K562 (cell line): ENCODE measurements around the gene TMCC2. TPM values are rescaled to one million over a fixed set of nuclear protein-coding genes. Genes with fewer than 3 reads are reported as not detected.

ENCODE experiments used
- BRD9 ChIP-seq: fragments of 450-650 bp; IDR thresholded peaks from 2 replicates; pipeline ENCODE4 v1.6.1; 2018; ENCODE audit warnings: low read depth; ENCODE audit not compliant: partially characterized antibody
- CBX1 ChIP-seq: sonication (generic); IDR thresholded peaks from 2 replicates; pipeline ENCODE4 v1.6.1; 2016; ENCODE audit warnings: antibody characterized with exemption, low read depth, mild to moderate bottlenecking
- CHAMP1 ChIP-seq: fragments of 450-650 bp; IDR thresholded peaks from 2 replicates; pipeline ENCODE4 v1.6.1; 2016; ENCODE audit warnings: mild to moderate bottlenecking
- CHD2 ChIP-seq: IDR thresholded peaks from 2 replicates; pipeline ENCODE4 v1.6.1; 2011; ENCODE audit warnings: low read depth, low read length
- ESRRB ChIP-seq: fragments of 250-450 bp; sonication (Bioruptor Pico); IDR thresholded peaks from 2 replicates; pipeline ENCODE4 v1.5.0; 2020; ENCODE audit warnings: mild to moderate bottlenecking, moderate library complexity, borderline replicate concordance
- ETS2 ChIP-seq: IDR thresholded peaks from 2 replicates; pipeline ENCODE4 v1.6.1; 2016; ENCODE audit warnings: borderline replicate concordance, missing genetic modification characterization, mild to moderate bottlenecking, moderate library complexity, missing compliant biosample characterization; ENCODE audit not compliant: poor library complexity, severe bottlenecking
- KAT7 ChIP-seq: sonication (generic); formaldehyde crosslinking; IDR thresholded peaks from 2 replicates; pipeline ENCODE4 v1.8.0; 2022; ENCODE audit warnings: missing genetic modification reagents, mild to moderate bottlenecking, borderline replicate concordance
- LARP7 ChIP-seq: fragments of 450-650 bp; IDR thresholded peaks from 2 replicates; pipeline ENCODE4 v1.6.1; 2016
- NUFIP1 ChIP-seq: fragments of 450-650 bp; IDR thresholded peaks from 2 replicates; pipeline ENCODE4 v1.6.1; 2018; ENCODE audit not compliant: partially characterized antibody
- PHB ChIP-seq: fragments of 250-450 bp; sonication (Bioruptor Pico); IDR thresholded peaks from 2 replicates; pipeline ENCODE4 v1.5.0; 2021
- PHF20 ChIP-seq: fragments of 450-650 bp; IDR thresholded peaks from 2 replicates; pipeline ENCODE4 v1.6.1; 2018; ENCODE audit not compliant: partially characterized antibody
- PRDM10 ChIP-seq: fragments of 450-650 bp; IDR thresholded peaks from 2 replicates; pipeline ENCODE4 v1.6.1; 2018; ENCODE audit not compliant: partially characterized antibody
- SPI1 ChIP-seq: IDR thresholded peaks from 2 replicates; pipeline ENCODE4 v1.6.1; 2011; ENCODE audit warnings: low read depth, low read length, control low read depth, borderline replicate concordance
- STAG1 ChIP-seq: sonication (generic); formaldehyde crosslinking; IDR thresholded peaks from 2 replicates; pipeline ENCODE4 v1.5.0; 2020; ENCODE audit warnings: missing genetic modification reagents, borderline replicate concordance
- TBP ChIP-seq: optimal IDR thresholded peaks from 2 replicates; pipeline ENCODE3; 2011; ENCODE audit warnings: low read depth, low read length, improper control_type of control experiment
- THRAP3 ChIP-seq: fragments of 450-650 bp; IDR thresholded peaks from 2 replicates; pipeline ENCODE4 v1.6.1; 2016; ENCODE audit warnings: mild to moderate bottlenecking, inconsistent platforms, borderline replicate concordance
- TRIM28 ChIP-seq: fragments of 450-650 bp; IDR thresholded peaks from 2 replicates; pipeline ENCODE4 v1.6.1; 2017
- VEZF1 ChIP-seq: fragments of 200-800 bp; sonication (Bioruptor generic); IDR thresholded peaks from 2 replicates; pipeline ENCODE4 v1.6.1; 2017; ENCODE audit warnings: missing genetic modification characterization, missing compliant biosample characterization
- ZNF12 ChIP-seq: sonication (generic); formaldehyde crosslinking; IDR thresholded peaks from 2 replicates; pipeline ENCODE4 v1.4.0; 2020; ENCODE audit warnings: mild to moderate bottlenecking, missing genetic modification reagents
- ZNF134 ChIP-seq: fragments of 250-450 bp; sonication (Bioruptor Pico); conservative IDR thresholded peaks from 2 replicates; pipeline ENCODE4 v1.4.0; 2020
- polyA plus RNA-seq, 8 experiments: library from polyadenylated mRNA; depleted of rRNA in 4 of 8; stranded (reverse) in 5 of 8; unstranded in 3 of 8; fragments of >200 nt; fragmentation: Nextera tagmentation in 2 of 8; fragmentation: Illumina TruSeq in 1 of 8; extraction: Ambion mirVana in 2 of 8; extraction: Trizol in 1 of 8; gene quantifications; 2 replicates each; pipeline versions ENCODE4 v1.2.1 to v1.2.3, GENCODE V29; 2011 to 2014; ENCODE audit warnings: inconsistent platforms in 1 of 8, missing spikeins in 1 of 8
- total RNA-seq, 7 experiments: library from RNA; depleted of rRNA in 6 of 7; stranded (reverse); fragments of >200 nt in 6 of 7; fragmentation: Illumina TruSeq in 2 of 7; extraction: Trizol in 2 of 7; gene quantifications; 2 replicates each; pipeline versions ENCODE4 v1.2.1 to v1.2.3, GENCODE V29; 2011 to 2021; ENCODE audit warnings: low replicate concordance in 1 of 7

The TMCC2 gene
- total and polyA plus RNA-seq, 9 of the 15 experiments (the other 6 are each of a cell fraction or from before 2014, with no cell fraction given), result 0.06 to 1.8 (median 0.98) TPM

- TF ChIP-seq CHAMP1, result peak; percentile 46; the same call in 1 of the 2 replicates
- TF ChIP-seq PRDM10, result no peak
- peak; percentile 64 for TF ChIP-seq BRD9
- no peak for TF ChIP-seq CBX1
- TF ChIP-seq TBP, result no peak
- no peak for TF ChIP-seq PHF20
- peak; percentile 71 for TF ChIP-seq VEZF1 (CRISPR knock-in tag)
- no peak for TF ChIP-seq ETS2 (tag)
- TF ChIP-seq STAG1, result peak; percentile 93
- no peak for TF ChIP-seq CHD2
- TF ChIP-seq ZNF134 (CRISPR knock-in tag), result 0 out of 2 replicates have a peak, but pooled peaks have one; percentile 21
- no peak for TF ChIP-seq TRIM28
- no peak for TF ChIP-seq THRAP3
- no peak for TF ChIP-seq ESRRB
- 0 out of 2 replicates have a peak, but pooled peaks have one; percentile 0 for TF ChIP-seq SPI1
- 0 out of 2 replicates have a peak, but pooled peaks have one; percentile 58 for TF ChIP-seq ZNF12 (CRISPR knock-in tag)
- no peak for TF ChIP-seq NUFIP1
- TF ChIP-seq LARP7, result no peak
- peak; percentile 69; the same call in 1 of the 2 replicates for TF ChIP-seq KAT7 (CRISPR knock-in tag)
- no peak for TF ChIP-seq PHB (CRISPR knock-in tag)
Observed at GRCh38 chr1:205255941-205256780, 28.4 kb downstream of the TMCC2 start (continued).
